Hair follicle dermal papilla cell (primary cell): ENCODE results near the gene MKNK1. TPM values are rescaled to one million over a fixed set of nuclear protein-coding genes. Genes with fewer than 3 reads are reported as not detected.

Experiments
- total RNA-seq: library from RNA; depleted of rRNA; stranded (reverse); fragments of >200 nt; gene quantifications from 2 replicates; pipeline ENCODE4 v1.2.3, GENCODE V29; 2012

MKNK1 gene
- total RNA-seq = 25.5 and 27.1 TPM in 2 replicates

DNA sequence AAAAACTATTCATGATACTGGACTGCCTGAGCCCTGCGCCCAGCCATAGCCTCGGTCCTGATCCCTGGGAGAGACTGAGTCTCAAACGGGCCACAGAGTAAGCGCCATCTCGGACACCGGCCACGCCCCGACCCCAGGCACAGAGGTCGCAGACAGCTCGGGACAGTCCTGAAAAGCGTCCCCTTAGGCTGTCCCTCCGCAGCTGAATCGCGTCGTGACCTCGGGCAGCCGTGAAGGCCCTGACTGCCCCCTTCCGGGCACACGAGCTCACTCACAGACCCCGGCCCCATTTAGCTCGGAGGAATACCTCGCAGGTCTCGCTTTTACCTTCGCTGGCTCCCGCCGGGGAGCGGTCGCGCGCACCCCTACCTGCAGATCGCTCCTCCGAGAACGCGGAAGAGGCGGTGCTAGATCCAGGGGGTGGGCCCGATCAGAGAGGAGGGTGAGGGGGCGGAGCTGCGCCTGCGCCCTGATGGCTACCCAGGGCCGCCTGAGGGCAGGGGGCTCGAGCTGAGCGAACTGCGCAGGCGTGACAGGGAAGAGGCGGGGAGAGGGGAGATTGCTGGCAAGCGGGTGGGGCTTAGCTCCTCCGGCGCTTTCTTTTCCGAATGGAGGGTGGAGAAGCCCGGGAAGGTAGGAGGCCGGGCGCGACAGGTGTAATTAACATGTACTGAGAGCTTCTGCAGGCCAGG lies at the start of gene MKNK1:
Gene MKNK1 (minus strand): TSS at position 411 of the 692 bp plus-strand sequence. CDS start 20,941 bp downstream, outside the sequence.

DNA sequence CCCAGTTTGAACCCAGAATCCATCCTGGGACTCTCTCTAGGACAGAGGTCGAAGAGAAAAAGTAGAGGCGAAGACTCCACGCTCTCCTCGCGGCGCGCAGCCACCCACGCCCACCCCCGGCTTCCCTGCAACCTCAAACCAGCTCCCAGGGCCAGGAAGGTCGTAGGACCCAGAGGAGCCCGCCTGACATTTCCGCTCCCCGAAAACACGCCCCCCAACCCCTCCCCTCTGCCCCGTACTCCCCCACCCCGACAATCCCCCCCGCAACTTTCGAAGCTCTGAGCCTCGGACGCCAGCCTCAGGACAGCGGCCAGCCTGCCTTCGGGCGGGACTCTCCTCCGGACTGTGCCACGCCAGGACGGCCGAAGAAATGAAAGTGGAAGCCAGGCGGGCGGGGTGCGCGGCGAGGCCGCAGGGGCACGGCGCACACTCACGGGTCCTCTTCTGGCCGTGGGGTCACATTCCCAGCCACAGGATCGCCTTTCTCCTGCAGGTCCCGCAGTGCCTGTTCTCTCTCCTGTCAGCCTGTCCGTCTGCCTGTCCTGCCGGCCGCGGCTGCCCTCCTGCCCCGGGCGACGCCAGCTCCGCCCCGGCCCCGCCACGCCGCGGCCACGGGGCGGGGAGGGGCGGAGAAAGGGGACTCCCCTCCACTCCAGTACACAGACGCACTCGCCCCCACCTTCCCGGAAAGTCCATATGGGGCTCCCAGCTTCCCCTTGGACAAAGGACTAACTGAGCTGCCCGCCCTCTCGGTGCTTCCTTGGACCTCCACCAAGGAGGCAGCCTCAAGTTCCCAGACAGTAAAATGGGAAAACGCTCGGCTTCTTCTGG lies 12.4 kb upstream of the MKNK1 start, which contains the start of gene MOB3C:
Gene MOB3C (minus strand): TSS at position 535 of the 831 bp plus-strand sequence. CDS start 3,490 bp downstream, outside the sequence.

GRCh38 chr1:46551597-46552095 lies 52.4 kb downstream of the MKNK1 start, which contains the start of gene KNCN:
Gene KNCN, minus strand, starts transcription at chr1:46551647. Its CDS starts 432 bp downstream, at chr1:46551215.

Other genes with a start within 250 kb of the MKNK1 start
- gene FAAH, start 210.0 kb downstream of the MKNK1 start, total RNA-seq = 0.81 and 3.2 TPM in 2 replicates
- not detected in 2 replicates for gene DMBX1, start 114.4 kb downstream of the MKNK1 start, total RNA-seq
- not detected in 2 replicates for gene KNCN, start 52.6 kb downstream of the MKNK1 start, total RNA-seq
- gene MOB3C, start 12.5 kb upstream of the MKNK1 start, total RNA-seq = 13.4 and 16.7 TPM in 2 replicates
- 46.1 and 47.1 TPM in 2 replicates for gene ATPAF1, start 64.1 kb upstream of the MKNK1 start, total RNA-seq
- gene TEX38, start 67.6 kb upstream of the MKNK1 start, total RNA-seq = not detected in 2 replicates
- gene EFCAB14, start 114.8 kb upstream of the MKNK1 start, total RNA-seq = 63.4 and 66.2 TPM in 2 replicates
- not detected in 2 replicates for gene CYP4B1, start 194.8 kb upstream of the MKNK1 start, total RNA-seq